Hippocampal formation (tissue), 2 donors: ENCODE results near the gene COL18A1.

Source experiments
- DNase-seq, 2 donors: peaks; one replicate each; lab custom pipeline; 2025; lab: John Stamatoyannopoulos, UW

The COL18A1 gene

GRCh38 chr21:45383111-45383614, 21.8 kb upstream of the COL18A1 start:
- no peak for DNase-seq

GRCh38 chr21:45383615-45384201, 21.3 kb upstream of the COL18A1 start:
- no peak for DNase-seq

DNA sequence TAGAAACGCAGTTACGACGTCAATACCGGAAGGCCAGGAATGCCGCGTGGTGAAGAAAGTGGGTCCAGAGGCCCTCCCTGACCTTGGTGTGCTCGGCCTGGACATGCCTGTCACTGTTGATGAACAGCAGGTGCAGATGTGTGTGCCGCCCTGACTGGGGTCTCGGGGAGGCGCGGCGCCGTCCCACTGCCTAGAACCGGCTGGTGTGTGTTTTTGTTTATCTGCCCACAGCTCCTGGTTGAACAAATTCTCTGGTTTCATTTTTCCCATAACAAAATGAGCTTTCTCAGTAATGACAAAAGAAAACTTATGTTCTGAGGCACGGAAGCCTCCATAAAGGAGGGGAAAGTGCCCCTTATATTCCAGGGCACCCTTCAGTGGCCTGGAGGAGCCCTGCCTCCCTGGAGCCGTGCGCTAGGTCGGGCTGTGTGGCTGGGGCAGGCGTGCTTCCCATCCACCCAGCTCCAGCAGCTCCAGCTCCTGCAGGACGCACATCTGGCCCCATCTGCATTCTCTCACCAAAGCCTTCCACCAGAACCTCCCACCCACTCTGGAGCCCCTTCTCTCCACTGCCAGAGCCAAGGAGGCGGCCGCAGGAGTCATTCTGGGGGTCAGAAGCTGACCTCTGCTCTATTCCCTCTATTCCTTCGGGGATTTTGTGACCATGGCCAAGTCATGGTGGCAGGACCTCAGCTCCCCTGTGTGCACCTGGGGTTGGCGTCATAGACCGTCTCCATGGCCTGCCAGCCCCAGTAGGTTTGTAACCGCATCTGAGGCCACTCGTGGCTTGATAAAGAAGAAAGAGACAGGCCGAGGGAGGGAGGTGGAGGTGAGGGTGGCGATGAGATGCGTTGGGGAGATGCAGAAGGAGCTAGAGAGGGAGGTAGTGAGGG, 20.1 kb upstream of the COL18A1 start:
- DNase-seq, result no peak

GRCh38 chr21:45385549-45386050, 19.4 kb upstream of the COL18A1 start:
- DNase-seq, result no peak

DNA sequence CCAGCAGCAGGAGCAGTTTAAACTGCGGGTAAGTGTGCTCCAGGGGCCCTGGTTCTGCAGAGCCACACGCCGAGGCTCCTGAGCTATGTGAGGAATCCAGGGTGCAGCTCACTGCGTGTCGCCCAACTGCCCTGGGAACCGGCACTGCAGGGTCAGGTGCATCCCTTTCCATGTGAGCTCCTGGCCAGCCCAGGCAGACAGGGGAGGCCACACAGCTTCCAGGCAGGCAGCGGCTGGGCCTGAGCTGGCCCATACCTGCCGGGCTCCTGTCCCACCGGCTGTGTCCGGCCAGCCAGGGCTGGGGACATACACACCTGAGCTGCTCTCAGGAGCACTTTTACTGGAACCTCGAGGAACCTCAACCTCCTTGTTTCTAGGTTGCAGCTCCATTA, 18.6 kb upstream of the COL18A1 start:
- DNase-seq, result no peak

GRCh38 chr21:45386728-45387371, 18.1 kb upstream of the COL18A1 start:
- DNase-seq, result no peak

GRCh38 chr21:45387506-45387905, 17.5 kb upstream of the COL18A1 start:
- no peak for DNase-seq

- DNase-seq, result no peak
Observed at GRCh38 chr21:45388011-45388521, 16.9 kb upstream of the COL18A1 start.

DNA sequence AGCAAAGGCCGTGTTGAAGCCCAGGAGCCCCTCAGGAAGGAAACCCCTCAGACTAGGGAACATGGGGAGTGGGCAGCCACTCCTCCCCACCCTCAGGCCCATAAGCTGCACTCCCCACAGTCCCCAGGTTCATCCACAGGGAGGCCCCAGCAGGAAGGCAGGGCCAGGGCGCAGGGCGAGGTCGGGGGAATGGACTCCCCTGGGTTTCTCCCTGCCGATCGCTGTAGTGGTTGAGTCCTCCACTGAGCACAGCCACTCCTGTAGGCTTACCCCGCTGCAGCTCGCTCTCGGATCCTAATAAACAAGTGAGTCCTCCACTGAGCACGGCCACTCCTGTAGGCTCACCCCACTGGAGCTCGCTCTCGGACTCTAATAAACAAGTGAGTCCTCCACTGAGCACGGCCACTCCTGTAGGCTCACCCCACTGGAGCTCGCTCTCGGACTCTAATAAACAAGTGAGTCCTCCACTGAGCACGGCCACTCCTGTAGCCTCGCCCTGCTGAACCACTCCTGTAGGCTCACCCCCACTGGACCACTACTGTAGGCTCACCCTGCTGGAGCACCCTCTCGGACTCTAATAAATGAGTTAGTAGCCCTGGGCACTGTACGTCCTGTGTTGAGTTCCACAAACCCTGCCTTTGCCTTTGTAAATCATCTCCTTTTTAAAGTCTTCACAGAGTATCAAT, 16.2 kb upstream of the COL18A1 start:
- no peak for DNase-seq

DNA sequence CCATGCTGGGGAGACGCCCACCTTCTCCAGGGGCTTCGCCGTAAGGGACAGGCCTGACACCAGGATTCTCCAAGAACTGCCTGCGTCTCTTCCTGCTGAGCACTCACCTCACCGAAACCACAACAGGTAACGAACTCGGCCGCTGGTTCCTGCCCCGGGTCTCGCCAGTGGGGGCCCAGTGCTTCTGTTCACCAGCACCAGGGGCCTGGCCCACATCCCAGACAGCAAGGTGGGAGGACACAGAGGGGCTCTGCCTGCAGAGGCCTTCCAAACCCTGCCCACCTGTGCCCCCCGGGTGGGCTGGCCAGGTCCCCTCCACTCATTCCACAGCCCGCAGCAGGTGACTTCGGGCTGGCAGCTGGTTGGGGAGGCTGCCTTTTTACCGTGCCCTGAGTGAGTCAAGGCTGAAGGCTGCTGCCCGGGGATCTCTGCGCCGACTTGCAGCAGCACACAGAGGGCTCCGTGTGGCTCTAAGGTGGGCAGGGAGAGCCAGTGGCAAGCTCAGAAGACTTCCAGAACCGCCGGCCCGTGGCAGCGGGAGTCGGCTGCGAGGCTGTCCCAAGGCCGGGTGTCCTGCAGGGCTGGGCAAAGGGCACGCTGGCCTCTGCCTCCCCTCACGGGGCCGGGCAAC, 14.7 kb upstream of the COL18A1 start:
- DNase-seq, result no peak

DNA sequence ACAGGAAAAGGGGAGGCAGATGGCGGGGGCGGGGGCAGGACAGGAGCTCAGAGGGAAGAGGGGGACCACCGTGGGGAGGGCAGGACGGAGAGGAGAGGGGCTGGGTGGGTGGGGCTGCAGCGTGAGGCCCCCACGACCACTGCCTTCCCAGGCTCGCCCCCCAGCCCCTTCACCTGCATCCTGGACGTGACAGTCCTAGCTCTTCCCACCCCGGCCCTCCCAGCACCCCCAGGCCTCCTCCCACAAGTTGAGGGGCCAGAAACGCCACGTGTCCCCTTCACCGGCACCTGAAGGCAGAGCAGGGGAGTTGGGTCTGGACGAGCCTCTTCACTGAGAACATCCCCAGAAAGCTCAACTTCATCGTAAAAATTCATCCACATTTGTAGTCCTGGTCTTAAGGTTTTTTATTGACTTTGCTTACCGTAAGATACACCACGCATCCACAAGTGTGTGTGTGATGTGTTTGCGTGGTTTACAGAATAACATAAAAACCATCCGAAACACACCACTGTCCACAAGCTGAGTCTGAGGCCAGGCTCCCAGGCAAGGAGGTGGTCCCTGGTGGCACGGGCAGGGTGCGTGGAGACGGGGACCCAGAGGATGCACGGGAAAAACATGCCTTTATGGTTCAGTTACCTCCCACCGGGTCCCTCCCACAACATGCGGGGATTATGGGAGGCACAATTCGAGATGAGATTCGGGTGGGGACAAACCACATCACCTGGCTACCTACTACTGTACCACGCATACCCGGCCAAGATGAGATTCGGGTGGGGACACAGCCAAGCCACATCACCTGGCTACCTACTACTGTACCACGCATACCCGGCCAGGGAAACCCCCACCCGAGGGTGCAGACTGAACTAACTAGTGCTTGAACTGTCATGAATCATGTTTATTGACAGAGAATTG, 13.9 kb upstream of the COL18A1 start:
- no peak for DNase-seq

DNA sequence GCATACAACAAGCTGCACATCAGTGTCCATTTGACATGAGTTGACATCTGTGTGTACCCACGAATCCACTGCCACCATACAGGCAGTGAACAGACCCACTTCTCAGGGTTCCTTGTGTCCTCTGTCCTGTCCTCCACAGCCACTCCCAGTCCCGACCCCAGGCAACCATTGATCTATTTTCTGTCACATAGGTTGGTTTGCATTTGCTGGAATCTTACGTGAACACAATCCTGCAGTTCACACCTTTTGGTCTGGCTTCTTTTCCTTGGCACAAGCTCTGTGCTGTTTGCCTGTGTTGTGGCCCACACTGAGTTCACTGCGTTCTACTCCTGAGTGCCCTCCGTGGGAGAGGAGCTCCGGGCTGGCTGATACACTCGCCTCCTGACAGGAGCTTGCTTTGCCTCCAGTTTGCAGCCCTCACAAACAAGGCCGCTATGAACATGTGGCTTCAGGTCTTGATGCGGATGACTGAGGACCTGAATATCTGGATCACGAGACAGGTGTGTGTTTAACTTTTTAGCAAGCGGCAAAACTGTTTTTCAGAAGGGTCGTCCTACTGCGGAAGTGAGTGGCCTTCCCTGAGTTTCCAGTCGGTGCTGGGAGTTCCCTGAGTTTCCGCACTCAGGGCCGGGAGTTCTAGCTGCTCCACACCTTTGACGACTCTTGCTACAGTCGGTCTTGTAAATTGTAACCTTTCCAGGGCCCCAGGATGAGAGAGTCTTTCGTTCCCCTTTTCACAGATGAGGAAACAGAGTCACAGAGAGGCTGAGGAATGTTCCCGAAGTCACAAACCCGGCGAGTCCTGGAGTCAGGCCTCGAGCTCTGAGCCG, 13.0 kb upstream of the COL18A1 start:
- no peak for DNase-seq

DNA sequence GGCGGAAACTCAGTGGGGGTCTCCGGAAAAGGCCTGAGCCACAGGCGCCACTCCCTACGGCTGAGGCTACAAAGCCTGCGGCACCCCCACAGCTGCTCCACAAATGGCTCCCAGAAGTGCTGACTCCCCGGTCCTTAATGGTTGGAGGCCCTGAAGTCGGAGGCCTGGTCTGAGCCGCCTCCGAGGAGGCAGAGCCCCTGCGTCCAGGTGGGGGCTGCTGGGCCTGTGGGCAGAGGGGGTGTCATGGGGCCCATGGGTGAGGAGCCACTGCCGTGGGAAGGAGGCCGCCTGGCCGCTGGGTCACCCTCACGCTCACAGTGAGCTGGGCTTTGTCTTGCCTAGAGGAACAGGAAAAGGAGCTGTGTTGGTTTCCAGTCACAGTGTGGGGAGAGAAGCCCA, 12.4 kb upstream of the COL18A1 start:
- DNase-seq, result no peak

- DNase-seq, result no peak
Observed at GRCh38 chr21:45393021-45393420, 11.9 kb upstream of the COL18A1 start.

DNA sequence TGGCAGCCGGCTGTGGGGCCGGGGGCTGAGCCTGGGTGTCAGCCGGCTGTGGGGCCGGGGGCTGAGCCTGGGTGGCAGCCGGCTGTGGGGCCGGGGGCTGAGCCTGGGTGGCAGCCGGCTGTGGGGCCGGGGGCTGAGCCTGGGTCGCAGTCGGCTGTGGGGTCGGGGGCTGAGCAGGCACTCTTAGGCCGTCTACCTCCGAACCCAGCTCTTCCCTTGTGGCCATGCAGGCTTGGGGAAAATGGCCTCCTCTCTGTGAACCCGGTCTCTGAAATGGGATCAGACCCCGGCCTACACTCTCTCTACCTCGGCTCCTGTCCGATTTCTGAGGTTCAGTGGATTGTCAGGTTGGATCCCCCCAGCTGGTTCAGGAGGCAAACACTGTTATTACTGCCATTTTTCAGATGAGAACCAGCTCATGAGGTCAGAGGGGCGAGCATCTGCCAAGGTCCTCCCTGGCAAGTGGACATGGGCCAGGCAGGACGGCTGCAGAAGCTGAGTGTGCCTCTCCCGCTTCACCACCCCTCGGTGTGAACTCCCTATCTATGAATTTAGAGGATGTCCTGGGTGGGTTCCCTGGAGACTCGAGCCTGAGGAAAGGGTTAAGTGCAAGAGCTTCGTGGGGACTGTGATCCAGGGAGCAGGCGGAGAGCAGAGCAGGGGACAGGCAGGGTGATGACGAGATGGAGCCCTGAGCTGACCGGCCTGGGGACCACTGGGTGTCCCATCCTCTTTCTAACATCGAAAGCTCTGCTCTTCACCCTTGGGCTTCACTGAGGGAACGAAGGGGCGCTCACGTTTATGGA, 10.9 kb upstream of the COL18A1 start:
- DNase-seq, result no peak

- DNase-seq, result no peak
Observed at GRCh38 chr21:45396620-45396995, 8.4 kb upstream of the COL18A1 start.

DNA sequence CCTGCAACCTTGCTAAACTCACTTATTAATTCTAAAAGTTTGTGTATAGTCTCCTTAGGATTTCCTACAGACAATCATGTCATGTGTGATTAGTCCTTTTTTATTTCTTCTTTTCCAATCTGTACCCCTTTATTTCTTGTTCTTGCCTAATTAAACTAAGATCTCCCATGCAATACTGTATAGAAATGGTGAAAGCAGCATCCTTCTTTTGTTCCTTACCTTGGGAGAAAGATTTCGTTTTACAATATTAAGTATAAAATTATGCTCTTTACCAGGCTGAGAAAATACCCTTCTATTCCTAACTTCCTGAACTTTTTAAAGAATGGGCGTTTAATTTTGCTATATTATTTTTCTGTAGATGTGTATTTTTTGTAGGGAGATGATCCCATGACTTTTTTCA, 7.6 kb upstream of the COL18A1 start:
- DNase-seq, result no peak

- no peak for DNase-seq
Observed at GRCh38 chr21:45401054-45401518, 3.9 kb upstream of the COL18A1 start.
